PC-9 (cell line): Measurements from ENCODE around the gene PA2G4.

Experiments used
- EZH2 ChIP-seq: fragments of 200-600 bp; sonication (generic); IDR thresholded peaks from 2 replicates; pipeline ENCODE4 v1.8.0; 2017; ENCODE audit warnings: antibody characterized with exemption, low read depth
- TF ChIP-seq, protein P1 (sequence below): fragments of 200-600 bp; sonication (generic); conservative IDR thresholded peaks from 2 replicates; pipeline ENCODE4 v1.6.1; 2017; ENCODE audit warnings: mixed run types, antibody characterized with exemption, mild to moderate bottlenecking, moderate library complexity

DNA sequence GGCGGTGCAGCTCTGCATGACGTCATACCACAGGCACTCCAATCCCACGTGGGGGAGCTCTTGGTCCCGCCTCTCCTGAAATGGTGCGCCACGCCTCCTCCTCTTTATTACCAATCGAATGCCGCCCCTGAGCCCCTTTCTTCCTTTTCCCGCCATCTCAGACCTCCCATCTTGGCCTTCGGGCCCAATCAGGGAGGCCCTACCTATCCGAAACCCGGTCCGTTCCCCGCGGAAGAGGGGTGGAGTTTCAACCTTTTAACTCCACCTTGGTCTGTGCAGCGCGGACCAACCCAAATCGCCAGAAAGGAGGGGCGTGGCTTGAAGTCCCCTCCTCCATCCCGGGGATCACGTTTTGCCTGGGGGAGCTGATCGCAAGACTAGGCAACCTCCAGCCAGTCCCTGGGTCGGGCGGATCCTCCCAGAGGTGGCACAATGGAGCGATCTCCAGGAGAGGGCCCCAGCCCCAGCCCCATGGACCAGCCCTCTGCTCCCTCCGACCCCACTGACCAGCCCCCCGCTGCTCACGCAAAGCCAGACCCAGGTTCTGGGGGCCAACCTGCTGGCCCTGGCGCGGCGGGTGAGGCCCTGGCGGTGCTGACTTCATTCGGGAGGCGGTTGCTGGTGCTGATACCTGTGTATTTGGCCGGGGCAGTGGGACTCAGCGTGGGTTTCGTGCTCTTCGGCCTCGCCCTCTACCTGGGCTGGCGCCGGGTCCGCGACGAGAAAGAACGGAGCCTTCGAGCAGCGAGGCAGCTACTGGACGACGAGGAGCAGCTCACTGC, 23.7 kb downstream of the PA2G4 start, which contains the start of gene ESYT1:
- TF ChIP-seq EZH2: no peak
- TF ChIP-seq, protein P1, sequence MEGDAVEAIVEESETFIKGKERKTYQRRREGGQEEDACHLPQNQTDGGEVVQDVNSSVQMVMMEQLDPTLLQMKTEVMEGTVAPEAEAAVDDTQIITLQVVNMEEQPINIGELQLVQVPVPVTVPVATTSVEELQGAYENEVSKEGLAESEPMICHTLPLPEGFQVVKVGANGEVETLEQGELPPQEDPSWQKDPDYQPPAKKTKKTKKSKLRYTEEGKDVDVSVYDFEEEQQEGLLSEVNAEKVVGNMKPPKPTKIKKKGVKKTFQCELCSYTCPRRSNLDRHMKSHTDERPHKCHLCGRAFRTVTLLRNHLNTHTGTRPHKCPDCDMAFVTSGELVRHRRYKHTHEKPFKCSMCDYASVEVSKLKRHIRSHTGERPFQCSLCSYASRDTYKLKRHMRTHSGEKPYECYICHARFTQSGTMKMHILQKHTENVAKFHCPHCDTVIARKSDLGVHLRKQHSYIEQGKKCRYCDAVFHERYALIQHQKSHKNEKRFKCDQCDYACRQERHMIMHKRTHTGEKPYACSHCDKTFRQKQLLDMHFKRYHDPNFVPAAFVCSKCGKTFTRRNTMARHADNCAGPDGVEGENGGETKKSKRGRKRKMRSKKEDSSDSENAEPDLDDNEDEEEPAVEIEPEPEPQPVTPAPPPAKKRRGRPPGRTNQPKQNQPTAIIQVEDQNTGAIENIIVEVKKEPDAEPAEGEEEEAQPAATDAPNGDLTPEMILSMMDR: no peak
